Osteoblast (primary cell): ENCODE results near the gene INHBB. TPM values are rescaled to one million over a fixed set of nuclear protein-coding genes. Genes with fewer than 3 reads are reported as not detected.
A peak's percentile ranks its signal among the peaks of the same experiment; 100 is the strongest.

Experiments used
- DNase-seq: peaks from one replicate; pipeline ENCODE4 v3.0.0; 2011; ENCODE audit warnings: low spot score, mixed read lengths; ENCODE audit not compliant: insufficient read length; ENCODE audit errors: missing footprints
- H2AFZ ChIP-seq: 2 replicates; pipeline ENCODE4 v1.6.0; 2011; ENCODE audit warnings: mild to moderate bottlenecking, low read length
- H3K27ac ChIP-seq: 2 replicates; pipeline ENCODE4 v1.5.1; 2011; ENCODE audit warnings: mild to moderate bottlenecking, low read depth, low read length, moderate library complexity
- H3K27me3 ChIP-seq: 2 replicates; pipeline ENCODE4 v1.6.0; 2012; ENCODE audit warnings: mild to moderate bottlenecking, control low read depth, inconsistent platforms, low read length, moderate library complexity; ENCODE audit not compliant: insufficient read depth
- H3K36me3 ChIP-seq: 2 replicates; pipeline ENCODE4 v1.5.1; 2011; ENCODE audit warnings: mild to moderate bottlenecking, low read length, control low read depth, moderate library complexity; ENCODE audit not compliant: insufficient read depth
- H3K4me1 ChIP-seq: 2 replicates; pipeline ENCODE4 v1.5.1; 2011; ENCODE audit warnings: mild to moderate bottlenecking, low read length, control low read depth, moderate library complexity; ENCODE audit not compliant: insufficient read depth
- H3K4me2 ChIP-seq: 2 replicates; pipeline ENCODE4 v1.6.0; 2011; ENCODE audit warnings: mild to moderate bottlenecking, low read length; ENCODE audit not compliant: insufficient read depth
- H3K4me3 ChIP-seq: fragments of 200-600 bp; sonication (generic); 3 replicates; pipeline ENCODE4 v1.5.1; 2012; ENCODE audit warnings: mild to moderate bottlenecking, low read length, inconsistent platforms; ENCODE audit not compliant: insufficient read depth
- H3K79me2 ChIP-seq: 2 replicates; pipeline ENCODE4 v1.6.0; 2012; ENCODE audit warnings: mild to moderate bottlenecking, low read length, control low read depth, inconsistent platforms; ENCODE audit not compliant: insufficient read depth
- H3K9me3 ChIP-seq: 2 replicates; pipeline ENCODE4 v1.5.1; 2011; ENCODE audit warnings: low read depth, low read length, control low read depth
- H4K20me1 ChIP-seq: 2 replicates; pipeline ENCODE4 v1.6.0; 2012; ENCODE audit warnings: mild to moderate bottlenecking, low read length, control low read depth; ENCODE audit not compliant: insufficient read depth
- total RNA-seq: library from RNA; depleted of rRNA; stranded (reverse); fragments of >200 nt; gene quantifications from 2 replicates; pipeline ENCODE4 v1.2.3, GENCODE V29; 2012
- TF ChIP-seq, protein P1 (sequence below): IDR thresholded peaks from 2 replicates; pipeline ENCODE4 v1.5.1; 2011; ENCODE audit warnings: mild to moderate bottlenecking, low read depth, low read length, moderate library complexity; ENCODE audit errors: extremely low read depth

INHBB gene
- total RNA-seq, 1 donor: under 0.01 TPM

DNA sequence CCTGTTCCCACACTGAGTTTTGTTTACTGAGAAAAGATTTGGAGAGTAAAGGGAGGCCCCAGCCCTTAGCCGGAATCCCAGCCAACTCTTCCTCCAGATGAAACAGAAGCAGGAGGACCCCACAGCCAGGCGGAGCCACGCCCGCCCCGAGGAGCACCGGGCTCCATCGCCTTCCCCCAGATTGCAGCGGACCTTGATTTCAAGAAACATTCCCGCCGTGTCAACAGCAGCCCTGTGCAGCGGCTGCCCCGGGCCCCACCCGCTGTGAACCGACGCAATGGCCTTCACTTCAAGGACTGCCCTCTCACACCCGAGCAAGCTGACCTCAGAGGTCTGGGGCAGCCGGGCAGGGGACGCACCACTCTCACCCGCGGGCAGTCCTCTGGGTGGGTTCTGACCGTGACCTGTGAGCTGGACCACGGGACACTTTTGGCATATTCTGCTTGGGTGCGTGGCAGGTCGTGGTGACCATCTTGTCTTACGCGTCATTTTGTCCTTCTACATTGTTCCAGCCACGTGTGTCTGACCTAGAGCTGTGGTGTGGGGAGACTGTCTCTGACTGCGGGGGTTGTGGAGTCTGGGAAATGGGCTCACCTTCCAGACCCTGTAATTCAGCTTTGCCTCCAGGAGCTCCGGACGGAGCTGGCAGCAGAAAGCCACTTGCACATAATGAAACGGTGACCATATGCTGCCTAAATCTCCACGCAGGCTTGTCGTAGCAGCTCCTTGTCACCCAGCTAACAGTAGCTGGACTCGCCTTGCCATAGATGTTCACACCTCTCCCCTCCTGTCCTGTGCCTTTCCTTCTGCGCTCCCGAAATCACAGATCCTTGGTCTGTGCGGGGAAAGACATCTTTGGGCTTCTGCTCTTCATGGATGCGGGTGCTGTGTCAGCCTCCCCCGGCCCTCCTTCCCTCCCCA, 32.0 kb upstream of the INHBB start:
- DNase-seq: peak; percentile 86
- Histone ChIP-seq H3K27ac (no peak overlapping the region), H3K4me2 (peak overlapping the region; percentile 94), H4K20me1 (no peaks in the 10 kb centered on the region), H2AFZ (peak overlapping the region; percentile 90), H3K9me3 (no peaks in the 10 kb centered on the region), H3K27me3 (no peaks in the 10 kb centered on the region), H3K4me1 (peaks cover 8% of the 10 kb centered on the region), H3K4me3 (peak overlapping the region; percentile 75), H3K36me3 (no peaks in the 10 kb centered on the region), H3K79me2 (no peaks in the 10 kb centered on the region)
- TF ChIP-seq, protein P1, sequence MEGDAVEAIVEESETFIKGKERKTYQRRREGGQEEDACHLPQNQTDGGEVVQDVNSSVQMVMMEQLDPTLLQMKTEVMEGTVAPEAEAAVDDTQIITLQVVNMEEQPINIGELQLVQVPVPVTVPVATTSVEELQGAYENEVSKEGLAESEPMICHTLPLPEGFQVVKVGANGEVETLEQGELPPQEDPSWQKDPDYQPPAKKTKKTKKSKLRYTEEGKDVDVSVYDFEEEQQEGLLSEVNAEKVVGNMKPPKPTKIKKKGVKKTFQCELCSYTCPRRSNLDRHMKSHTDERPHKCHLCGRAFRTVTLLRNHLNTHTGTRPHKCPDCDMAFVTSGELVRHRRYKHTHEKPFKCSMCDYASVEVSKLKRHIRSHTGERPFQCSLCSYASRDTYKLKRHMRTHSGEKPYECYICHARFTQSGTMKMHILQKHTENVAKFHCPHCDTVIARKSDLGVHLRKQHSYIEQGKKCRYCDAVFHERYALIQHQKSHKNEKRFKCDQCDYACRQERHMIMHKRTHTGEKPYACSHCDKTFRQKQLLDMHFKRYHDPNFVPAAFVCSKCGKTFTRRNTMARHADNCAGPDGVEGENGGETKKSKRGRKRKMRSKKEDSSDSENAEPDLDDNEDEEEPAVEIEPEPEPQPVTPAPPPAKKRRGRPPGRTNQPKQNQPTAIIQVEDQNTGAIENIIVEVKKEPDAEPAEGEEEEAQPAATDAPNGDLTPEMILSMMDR: no peak

DNA sequence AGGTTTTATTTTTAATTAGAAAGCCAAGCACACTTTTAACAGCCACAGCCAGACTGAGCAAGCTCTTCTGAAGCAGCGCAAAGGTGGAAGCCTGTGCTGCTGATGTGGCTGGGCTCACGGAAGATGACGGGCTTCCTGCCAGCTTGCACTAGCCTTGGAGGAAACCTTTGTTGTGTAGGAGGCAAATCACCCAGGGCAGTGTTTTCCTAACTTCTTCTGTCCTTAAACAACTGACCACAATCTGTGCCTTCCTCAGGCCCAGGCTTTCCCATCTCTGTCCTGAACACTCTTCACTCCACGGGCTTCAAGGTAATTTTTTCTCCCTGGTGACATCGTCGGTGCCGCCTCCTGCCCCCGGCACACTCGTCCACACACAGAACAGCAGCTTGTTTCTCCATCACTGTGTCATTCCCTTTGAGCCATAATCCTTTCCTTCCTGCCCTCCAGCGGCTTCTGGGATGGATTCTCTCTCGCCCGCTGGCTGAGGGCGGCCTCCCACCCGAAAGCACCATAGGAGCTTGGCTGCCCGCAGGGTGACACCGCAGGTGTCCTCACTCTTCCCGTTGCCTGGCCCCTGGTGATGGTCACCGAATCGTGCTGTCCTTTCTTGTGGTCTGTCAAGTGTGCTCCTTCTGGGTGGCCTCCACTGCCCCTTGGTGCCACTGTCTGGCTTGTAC, 31.1 kb upstream of the INHBB start:
- no peaks in the 10 kb centered on the region for H3K27me3 ChIP-seq
- DNase-seq: peak; percentile 84
- TF ChIP-seq, protein P1: no peak
- H4K20me1 ChIP-seq: no peaks in the 10 kb centered on the region
- no peaks in the 10 kb centered on the region for H3K9me3 ChIP-seq
- H3K36me3 ChIP-seq: no peaks in the 10 kb centered on the region
- no peak overlapping the region for H3K4me3 ChIP-seq
- no peaks in the 10 kb centered on the region for H3K79me2 ChIP-seq
- no peak overlapping the region for H3K27ac ChIP-seq
- H3K4me2 ChIP-seq: no peak overlapping the region
- no peak overlapping the region for H2AFZ ChIP-seq
- H3K4me1 ChIP-seq: peaks cover 8% of the 10 kb centered on the region

DNA sequence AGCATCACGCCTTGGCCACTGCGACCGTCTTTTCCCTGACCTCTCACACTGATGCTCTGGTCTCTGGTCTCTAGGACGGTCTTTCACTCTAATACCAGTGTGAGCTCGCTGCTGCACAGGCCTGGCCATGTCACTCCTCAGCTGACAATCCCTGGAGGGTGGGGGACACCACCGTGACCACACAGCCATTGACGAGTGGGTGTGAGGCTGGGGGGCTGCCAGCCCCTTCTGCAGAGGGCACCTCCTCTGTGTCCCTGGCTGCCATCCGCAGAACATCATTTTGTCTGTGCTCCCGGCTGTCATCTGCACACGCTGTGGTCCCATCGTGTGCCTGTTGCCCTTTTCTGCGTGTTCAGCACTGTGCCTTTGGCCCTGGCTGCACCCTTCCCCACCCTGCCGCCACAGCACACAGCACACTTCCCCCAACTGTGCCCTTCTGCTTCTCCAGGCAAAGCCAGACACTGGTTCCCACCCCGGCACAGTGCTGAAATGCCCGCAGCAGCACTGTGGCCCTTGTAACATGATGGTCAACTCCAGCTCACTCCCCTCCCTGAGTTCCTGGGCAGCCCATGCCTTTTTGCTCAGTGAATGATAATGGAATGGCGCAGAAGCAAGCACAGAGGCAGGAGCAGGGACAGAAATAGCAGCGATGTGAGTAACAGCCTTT, 30.4 kb upstream of the INHBB start:
- Histone ChIP-seq H3K27ac (no peak overlapping the region), H3K4me2 (no peak overlapping the region), H3K4me1 (peaks cover 8% of the 10 kb centered on the region), H3K4me3 (no peak overlapping the region), H3K36me3 (no peaks in the 10 kb centered on the region), H3K27me3 (peaks cover 4% of the 10 kb centered on the region), H2AFZ (no peak overlapping the region), H3K79me2 (no peaks in the 10 kb centered on the region), H4K20me1 (no peaks in the 10 kb centered on the region), H3K9me3 (no peaks in the 10 kb centered on the region)
- DNase-seq: peak; percentile 61
- TF ChIP-seq, protein P1: no peak
